Keratinocyte (primary cell): ENCODE measurements around the gene ANKRD17. TPM values are rescaled to one million over a fixed set of nuclear protein-coding genes. Genes with fewer than 3 reads are reported as not detected.

ENCODE experiments used
- DNase-seq: peaks from one replicate; pipeline ENCODE4 v3.0.0-alpha.2; 2011; ENCODE audit warnings: low read depth, missing footprints, low spot score
- FAIRE-seq: peaks from 2 replicates; lab custom pipeline; 2011; peaks lifted over from hg19 to GRCh38; lab: Jason Lieb, UNC
- H2AFZ ChIP-seq: 2 replicates; pipeline ENCODE4 v1.6.0; 2012; ENCODE audit warnings: low read length, control low read depth, inconsistent platforms; ENCODE audit not compliant: control insufficient read depth
- H3K27ac ChIP-seq: 2 replicates; pipeline ENCODE4 v1.5.1; 2011; ENCODE audit warnings: low read length; ENCODE audit not compliant: control insufficient read depth, insufficient read depth
- H3K27me3 ChIP-seq: 3 replicates; pipeline ENCODE4 v1.6.0; 2011; ENCODE audit warnings: low read length; ENCODE audit not compliant: control insufficient read depth, insufficient read depth; ENCODE audit errors: extremely low read depth
- H3K36me3 ChIP-seq, 2 experiments: 2 replicates in 1 of 2; 3 replicates in 1 of 2; pipeline ENCODE4 v1.5.1; 2011; ENCODE audit warnings: low read length in 2 of 2, mild to moderate bottlenecking in 1 of 2; ENCODE audit not compliant: control insufficient read depth in 2 of 2, insufficient read depth in 2 of 2; ENCODE audit errors: extremely low read depth in 1 of 2
- H3K4me1 ChIP-seq: 3 replicates; pipeline ENCODE4 v1.5.1; 2011; ENCODE audit warnings: low read length; ENCODE audit not compliant: control insufficient read depth, insufficient read depth; ENCODE audit errors: extremely low read depth
- H3K4me2 ChIP-seq: 3 replicates; pipeline ENCODE4 v1.6.0; 2011; ENCODE audit warnings: low read depth, low read length; ENCODE audit not compliant: control insufficient read depth, insufficient read depth; ENCODE audit errors: extremely low read depth
- H3K4me3 ChIP-seq, 3 experiments: fragments of 200-600 bp in 1 of 3; sonication (generic) in 1 of 3; 2 replicates in 2 of 3; 3 replicates in 1 of 3; pipeline ENCODE4 v1.5.1; 2011 to 2016; ENCODE audit warnings: low read length in 3 of 3, mild to moderate bottlenecking in 3 of 3, control low read depth in 2 of 3, inconsistent platforms in 1 of 3, low read depth in 1 of 3, mixed read lengths in 1 of 3, mixed run types in 1 of 3, moderate library complexity in 1 of 3; ENCODE audit not compliant: control insufficient read depth in 2 of 3, insufficient read depth in 2 of 3; ENCODE audit errors: extremely low read depth in 1 of 3
- H3K79me2 ChIP-seq: 2 replicates; pipeline ENCODE4 v1.6.0; 2012; ENCODE audit warnings: low read length; ENCODE audit not compliant: control insufficient read depth, insufficient read depth
- H3K9ac ChIP-seq: 3 replicates; pipeline ENCODE4 v1.6.0; 2011; ENCODE audit warnings: low read length; ENCODE audit not compliant: control insufficient read depth, insufficient read depth; ENCODE audit errors: extremely low read depth
- H3K9me1 ChIP-seq: 3 replicates; pipeline ENCODE4 v1.6.0; 2011; ENCODE audit warnings: low read length; ENCODE audit not compliant: control insufficient read depth, insufficient read depth; ENCODE audit errors: extremely low read depth
- H3K9me3 ChIP-seq: 2 replicates; pipeline ENCODE4 v1.5.1; 2012; ENCODE audit warnings: low read depth, low read length; ENCODE audit not compliant: control insufficient read depth
- H4K20me1 ChIP-seq: 3 replicates; pipeline ENCODE4 v1.6.0; 2011; ENCODE audit warnings: low read length; ENCODE audit not compliant: control insufficient read depth, insufficient read depth; ENCODE audit errors: extremely low read depth
- CTCF ChIP-seq, 3 experiments: IDR thresholded peaks in 1 of 3; conservative IDR thresholded peaks in 1 of 3; optimal IDR thresholded peaks in 1 of 3; 2 replicates in 2 of 3; 3 replicates in 1 of 3; pipeline versions ENCODE3 to v1.5.1; 2011; ENCODE audit warnings: low read length in 3 of 3, mild to moderate bottlenecking in 3 of 3, moderate library complexity in 2 of 3, control low read depth in 1 of 3, inconsistent platforms in 1 of 3; ENCODE audit not compliant: insufficient read depth in 2 of 3; ENCODE audit errors: extremely low read depth in 1 of 3
- EZH2 ChIP-seq: IDR thresholded peaks from one replicate; pipeline ENCODE4 v1.6.1; 2012; ENCODE audit warnings: inconsistent platforms, mild to moderate bottlenecking, low read length, moderate library complexity
- dilution Hi-C: fragments of 300-500 bp; cut with MboI; formaldehyde crosslinking; loops from one replicate; pipeline ENCODE4 v1.7.0; 2020; ENCODE audit warnings: low sequenced_read_pairs; ENCODE audit not compliant: extremely low pct_ligation_motif_present
- polyA plus RNA-seq, 5 experiments: library from polyadenylated mRNA; depleted of rRNA in 3 of 5; stranded (reverse) in 3 of 5; stranded (forward) in 1 of 5; unstranded in 1 of 5; fragments of >200 nt; gene quantifications; 1 replicate in 1 of 5; 2 replicates in 3 of 5; 3 replicates in 1 of 5; pipeline versions ENCODE4 v1.2.1 to v1.2.3, GENCODE V29; 2011 to 2012; ENCODE audit warnings: missing spikeins in 2 of 5, low read depth in 1 of 5, low replicate concordance in 1 of 5
- small RNA-seq, 3 experiments: library from RNA; depleted of rRNA; stranded (forward); fragments of <200 nt; gene quantifications; one replicate each; pipeline ENCODE3, GENCODE V24; 2012; ENCODE audit warnings: low read depth in 3 of 3, low replicate concordance in 1 of 3; ENCODE audit not compliant: insufficient read length in 3 of 3

ANKRD17 gene
- polyA plus RNA-seq, 1 donor (not counting 4 experiments of a cell fraction or from before 2014, with no cell fraction given): 51.5 TPM

GRCh38 chr4:73034896-73035295, 223.7 kb downstream of the ANKRD17 start:
- Histone ChIP-seq H3K36me3 (no peaks in the 10 kb centered on the region), H2AFZ (no peak overlapping the region), H3K9me1 (no peaks in the 10 kb centered on the region), H3K9ac (no peak overlapping the region), H3K79me2 (no peaks in the 10 kb centered on the region), H4K20me1 (no peaks in the 10 kb centered on the region), H3K4me2 (no peak overlapping the region), H3K27ac (no peak overlapping the region), H3K4me1 (no peaks in the 10 kb centered on the region), H3K9me3 (no peaks in the 10 kb centered on the region), H3K4me3 (no peak overlapping the region), H3K27me3 (no peaks in the 10 kb centered on the region)
- dilution Hi-C loops: no loop called here
- FAIRE-seq (no peak), DNase-seq (no peak)
- TF ChIP-seq EZH2 (no peak), CTCF (optimal IDR thresholded peaks at IDR 0.05 in 1 of 3, IDR thresholded peaks at IDR 0.05 in 1 of 3, conservative IDR thresholded peaks at IDR 0.05 in 1 of 3; ENCODE audit: extremely low read depth in 1 of 3, insufficient read depth in 2 of 3, low read length in 3 of 3) (no peak)

GRCh38 chr4:73028621-73029020, 230.0 kb downstream of the ANKRD17 start:
- Histone ChIP-seq H3K4me1 (no peaks in the 10 kb centered on the region), H3K4me2 (no peak overlapping the region), H3K27ac (no peak overlapping the region), H4K20me1 (no peaks in the 10 kb centered on the region), H3K36me3 (no peaks in the 10 kb centered on the region), H3K4me3 (no peak overlapping the region), H3K9ac (no peak overlapping the region), H2AFZ (no peak overlapping the region), H3K79me2 (no peaks in the 10 kb centered on the region), H3K9me1 (no peaks in the 10 kb centered on the region), H3K27me3 (no peaks in the 10 kb centered on the region), H3K9me3 (no peaks in the 10 kb centered on the region)
- DNase-seq (no peak), FAIRE-seq (no peak)
- dilution Hi-C loops: no loop called here
- TF ChIP-seq CTCF (optimal IDR thresholded peaks at IDR 0.05 in 1 of 3, IDR thresholded peaks at IDR 0.05 in 1 of 3, conservative IDR thresholded peaks at IDR 0.05 in 1 of 3; ENCODE audit: extremely low read depth in 1 of 3, insufficient read depth in 2 of 3, low read length in 3 of 3) (no peak), EZH2 (no peak)

Small RNA genes within 50 kb of the gene (small RNA-seq; reads per million reads assigned to genes)
- gene RF00334 (0 reads per million in 3 experiments), gene RNU6ATAC5P (0 reads per million in 3 experiments)

Other genes with a start within 250 kb of the ANKRD17 start
- gene COX18, start 189.1 kb downstream of the ANKRD17 start, polyA plus RNA-seq: 9.5 to 14.4 TPM (median 11.4 TPM) in 3 replicates
- gene ALB, start 145.5 kb upstream of the ANKRD17 start, polyA plus RNA-seq: not detected in 3 replicates
- 1.3 to 2.8 TPM (median 1.8 TPM) in 3 replicates for gene AFP, start 177.4 kb upstream of the ANKRD17 start, polyA plus RNA-seq
- gene AFM, start 222.9 kb upstream of the ANKRD17 start, polyA plus RNA-seq: 0.02 to 0.03 TPM in 2 of 3 replicates, not detected in the other